IMR-90 (cell line): Measurements from ENCODE around the gene PHF21A.

Experiments
- BHLHE40 ChIP-seq: fragments of 150-350 bp; IDR thresholded peaks from 2 replicates; pipeline ENCODE4 v1.6.1; 2016; ENCODE audit warnings: mild to moderate bottlenecking, low read depth, low read length
- CHD1 ChIP-seq: IDR thresholded peaks from 2 replicates; pipeline ENCODE4 v1.6.1; 2012; ENCODE audit warnings: low read depth, low read length, improper control_type of control experiment
- CTCF ChIP-seq: conservative IDR thresholded peaks from 2 replicates; pipeline ENCODE4 v1.5.1; 2012; ENCODE audit warnings: mild to moderate bottlenecking, low read depth, low read length, improper control_type of control experiment
- ELK1 ChIP-seq: fragments of 150-350 bp; IDR thresholded peaks from 2 replicates; pipeline ENCODE4 v1.6.1; 2016; ENCODE audit warnings: low read depth, mild to moderate bottlenecking, low read length, moderate library complexity, borderline replicate concordance
- POLR2A ChIP-seq: IDR thresholded peaks from 2 replicates; pipeline ENCODE4 v1.6.1; 2012; ENCODE audit warnings: mild to moderate bottlenecking, low read depth, low read length
- RFX5 ChIP-seq: IDR thresholded peaks from 2 replicates; pipeline ENCODE4 v1.8.0; 2012; ENCODE audit warnings: low read depth, mild to moderate bottlenecking, low read length, moderate library complexity
- SMC3 ChIP-seq: fragments of 150-350 bp; IDR thresholded peaks from 2 replicates; pipeline ENCODE4 v1.6.1; 2016; ENCODE audit warnings: low read depth, mild to moderate bottlenecking, antibody characterized with exemption, low read length, moderate library complexity
- TF ChIP-seq, protein P1 (sequence below): fragments of 150-350 bp; IDR thresholded peaks from 2 replicates; pipeline ENCODE4 v1.6.1; 2017; ENCODE audit warnings: mild to moderate bottlenecking, antibody characterized with exemption, low read length, low read depth

DNA sequence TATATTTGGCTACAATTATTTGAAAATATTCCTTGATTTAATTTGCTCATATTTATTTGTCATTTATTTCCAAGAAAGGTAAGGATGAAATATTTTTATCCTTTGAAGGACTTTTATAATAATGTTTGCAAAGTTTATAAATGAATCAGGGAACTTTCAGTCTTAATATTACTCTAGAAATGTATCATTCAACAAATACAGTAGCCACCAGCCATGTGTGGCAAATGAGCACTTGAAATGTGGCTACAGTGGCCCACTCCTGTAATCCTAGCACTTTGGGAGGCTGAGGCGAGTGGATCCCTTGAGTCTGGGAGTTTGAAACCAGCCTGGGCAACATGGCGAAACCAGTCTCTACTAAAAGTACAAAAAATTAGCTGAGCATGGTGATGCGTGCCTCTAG lies 20.3 kb upstream of the PHF21A start:
- no peak for TF ChIP-seq CTCF
- TF ChIP-seq, protein P1, sequence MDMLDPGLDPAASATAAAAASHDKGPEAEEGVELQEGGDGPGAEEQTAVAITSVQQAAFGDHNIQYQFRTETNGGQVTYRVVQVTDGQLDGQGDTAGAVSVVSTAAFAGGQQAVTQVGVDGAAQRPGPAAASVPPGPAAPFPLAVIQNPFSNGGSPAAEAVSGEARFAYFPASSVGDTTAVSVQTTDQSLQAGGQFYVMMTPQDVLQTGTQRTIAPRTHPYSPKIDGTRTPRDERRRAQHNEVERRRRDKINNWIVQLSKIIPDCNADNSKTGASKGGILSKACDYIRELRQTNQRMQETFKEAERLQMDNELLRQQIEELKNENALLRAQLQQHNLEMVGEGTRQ: no peak
- TF ChIP-seq RFX5: no peak
- no peak for TF ChIP-seq SMC3
- no peak for TF ChIP-seq POLR2A
- TF ChIP-seq ELK1: no peak
- no peak for TF ChIP-seq BHLHE40
- no peak for TF ChIP-seq CHD1
